Liver (tissue), 9 donors: ENCODE results near the gene XYLT1. TPM values are rescaled to one million over a fixed set of nuclear protein-coding genes. Genes with fewer than 3 reads are reported as not detected.

Experiments used
- DNase-seq: peaks from one replicate; pipeline ENCODE4 v3.0.0-alpha.2; 2017; ENCODE audit warnings: low spot score
- H3K27ac ChIP-seq, 2 donors: one replicate each; pipeline ENCODE4 v1.7.0; 2013; ENCODE audit warnings: inconsistent platforms in 2 of 2, low read length in 2 of 2, control low read depth in 1 of 2, low read depth in 1 of 2, mild to moderate bottlenecking in 1 of 2
- H3K27me3 ChIP-seq, 4 donors: one replicate each; pipeline versions ENCODE4 v1.6.1 to v1.7.0; 2013; ENCODE audit warnings: low read length in 3 of 4, inconsistent platforms in 1 of 4, mild to moderate bottlenecking in 1 of 4, moderate library complexity in 1 of 4; ENCODE audit not compliant: control insufficient read depth in 4 of 4, insufficient read depth in 4 of 4
- H3K36me3 ChIP-seq, 4 donors: one replicate each; pipeline versions ENCODE4 v1.6.1 to v1.7.0; 2013; ENCODE audit warnings: low read length in 3 of 4, mild to moderate bottlenecking in 3 of 4, low read depth in 1 of 4, moderate library complexity in 1 of 4; ENCODE audit not compliant: control insufficient read depth in 4 of 4, insufficient read depth in 3 of 4
- H3K4me1 ChIP-seq, 4 donors: one replicate each; pipeline versions ENCODE4 v1.6.1 to v1.7.0; 2013; ENCODE audit warnings: low read length in 3 of 4, mild to moderate bottlenecking in 3 of 4, moderate library complexity in 1 of 4; ENCODE audit not compliant: control insufficient read depth in 4 of 4, insufficient read depth in 4 of 4
- H3K4me3 ChIP-seq, 3 donors: one replicate each; pipeline versions ENCODE4 v1.6.1 to v1.7.0; 2013; ENCODE audit warnings: low read length in 3 of 3, control low read depth in 1 of 3, low read depth in 1 of 3, mild to moderate bottlenecking in 1 of 3
- H3K9ac ChIP-seq, 2 donors: one replicate each; pipeline ENCODE4 v1.7.0; 2013; ENCODE audit warnings: low read length in 2 of 2, mild to moderate bottlenecking in 2 of 2, moderate library complexity in 2 of 2, control low read depth in 1 of 2, low read depth in 1 of 2
- H3K9me3 ChIP-seq, 4 donors: one replicate each; pipeline versions ENCODE4 v1.6.1 to v1.7.0; 2013; ENCODE audit warnings: low read length in 3 of 4; ENCODE audit not compliant: control insufficient read depth in 4 of 4
- FOXA2 ChIP-seq: IDR thresholded peaks from 2 replicates; pipeline ENCODE4 v1.6.1; 2016; ENCODE audit warnings: antibody characterized with exemption
- HNF4G ChIP-seq: IDR thresholded peaks from 2 replicates; pipeline ENCODE4 v1.6.1; 2016; ENCODE audit warnings: antibody characterized with exemption
- JUND ChIP-seq, 2 donors: IDR thresholded peaks; 2 replicates each; pipeline ENCODE4 v1.6.1; 2016; ENCODE audit warnings: antibody characterized with exemption in 2 of 2
- NR2F2 ChIP-seq: IDR thresholded peaks from 2 replicates; pipeline ENCODE4 v1.6.1; 2016; ENCODE audit warnings: antibody characterized with exemption
- RAD21 ChIP-seq, 2 donors: IDR thresholded peaks; 2 replicates each; pipeline ENCODE4 v1.6.1; 2016; ENCODE audit warnings: antibody characterized with exemption in 2 of 2, mild to moderate bottlenecking in 2 of 2
- SP1 ChIP-seq: IDR thresholded peaks from 2 replicates; pipeline ENCODE4 v1.6.1; 2018; ENCODE audit warnings: antibody characterized with exemption, mild to moderate bottlenecking
- TAF1 ChIP-seq: conservative IDR thresholded peaks from 2 replicates; pipeline ENCODE4 v1.6.1; 2016; ENCODE audit warnings: antibody characterized with exemption, mild to moderate bottlenecking
- YY1 ChIP-seq: IDR thresholded peaks from 2 replicates; pipeline ENCODE4 v1.6.1; 2016; ENCODE audit warnings: antibody characterized with exemption, mild to moderate bottlenecking
- WGBS: extraction: QIAGEN DNeasy Blood & Tissue Kit; methylation state at CpG from one replicate; pipeline ENCODE4 v1.1.7; 2013; 5-methylcytosine and 5-hydroxymethylcytosine counted together
- polyA plus RNA-seq, 2 donors: library from polyadenylated mRNA; stranded (reverse) in 1 of 2; unstranded in 1 of 2; fragments of 200-250 nt in 1 of 2; fragments of >200 nt in 1 of 2; fragmentation: Nextera tagmentation in 1 of 2; extraction: Ambion mirVana in 1 of 2; gene quantifications; one replicate each; pipeline versions ENCODE4 v1.2.1 to v1.2.3, GENCODE V29; 2013 to 2015
- total RNA-seq, 2 donors: library from RNA; depleted of rRNA; stranded (reverse); fragments of >200 nt; gene quantifications; one replicate each; pipeline ENCODE4 v1.2.3, GENCODE V29; 2014
- TF ChIP-seq, protein P1 (sequence below): fragments of 150-350 bp; IDR thresholded peaks from 2 replicates; pipeline ENCODE4 v1.5.1; 2017; ENCODE audit warnings: improper control_type of control experiment, low read depth, low read length; ENCODE audit not compliant: missing input control
- TF ChIP-seq, protein P2 (sequence below): IDR thresholded peaks from 2 replicates; pipeline ENCODE4 v1.6.1; 2016; ENCODE audit warnings: antibody characterized with exemption
- TF ChIP-seq, protein P3 (sequence below): IDR thresholded peaks from 2 replicates; pipeline ENCODE4 v1.6.1; 2016; ENCODE audit warnings: antibody characterized with exemption
- TF ChIP-seq, protein P4 (sequence below): IDR thresholded peaks from 2 replicates; pipeline ENCODE4 v1.6.1; 2016; ENCODE audit warnings: antibody characterized with exemption, mild to moderate bottlenecking
- donor health status: healthy.
- donor health status: healthy.
- donor health status: healthy.
- donor health status: healthy.
- donor health status: healthy.

The XYLT1 gene
- total and polyA plus RNA-seq, 4 donors = 0.25 to 2.3 (median 0.53) TPM

DNA sequence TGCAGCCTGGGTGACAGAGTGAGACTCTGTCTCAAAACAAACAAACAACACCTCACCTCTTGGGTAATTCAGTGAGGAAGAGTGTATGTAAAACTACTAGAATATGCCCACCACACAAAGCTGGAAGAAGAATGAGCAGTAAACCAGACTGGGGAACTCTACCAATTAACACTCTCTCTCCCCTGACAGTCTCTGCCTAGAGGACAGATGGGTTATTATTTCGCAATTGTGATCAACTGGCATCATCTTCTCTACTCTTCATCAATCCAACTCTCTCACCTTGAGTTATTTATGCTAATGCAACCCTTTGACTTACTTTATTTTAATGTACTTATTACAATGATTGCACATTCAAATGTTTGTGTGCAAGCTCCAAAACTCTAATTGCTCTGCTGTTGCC lies 205.6 kb downstream of the XYLT1 start (continued):
- TF ChIP-seq, protein P1, sequence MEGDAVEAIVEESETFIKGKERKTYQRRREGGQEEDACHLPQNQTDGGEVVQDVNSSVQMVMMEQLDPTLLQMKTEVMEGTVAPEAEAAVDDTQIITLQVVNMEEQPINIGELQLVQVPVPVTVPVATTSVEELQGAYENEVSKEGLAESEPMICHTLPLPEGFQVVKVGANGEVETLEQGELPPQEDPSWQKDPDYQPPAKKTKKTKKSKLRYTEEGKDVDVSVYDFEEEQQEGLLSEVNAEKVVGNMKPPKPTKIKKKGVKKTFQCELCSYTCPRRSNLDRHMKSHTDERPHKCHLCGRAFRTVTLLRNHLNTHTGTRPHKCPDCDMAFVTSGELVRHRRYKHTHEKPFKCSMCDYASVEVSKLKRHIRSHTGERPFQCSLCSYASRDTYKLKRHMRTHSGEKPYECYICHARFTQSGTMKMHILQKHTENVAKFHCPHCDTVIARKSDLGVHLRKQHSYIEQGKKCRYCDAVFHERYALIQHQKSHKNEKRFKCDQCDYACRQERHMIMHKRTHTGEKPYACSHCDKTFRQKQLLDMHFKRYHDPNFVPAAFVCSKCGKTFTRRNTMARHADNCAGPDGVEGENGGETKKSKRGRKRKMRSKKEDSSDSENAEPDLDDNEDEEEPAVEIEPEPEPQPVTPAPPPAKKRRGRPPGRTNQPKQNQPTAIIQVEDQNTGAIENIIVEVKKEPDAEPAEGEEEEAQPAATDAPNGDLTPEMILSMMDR = no peak
- no peak for TF ChIP-seq RAD21 (IDR thresholded peaks at IDR 0.05)
- TF ChIP-seq JUND (IDR thresholded peaks at IDR 0.05) = no peak

DNA sequence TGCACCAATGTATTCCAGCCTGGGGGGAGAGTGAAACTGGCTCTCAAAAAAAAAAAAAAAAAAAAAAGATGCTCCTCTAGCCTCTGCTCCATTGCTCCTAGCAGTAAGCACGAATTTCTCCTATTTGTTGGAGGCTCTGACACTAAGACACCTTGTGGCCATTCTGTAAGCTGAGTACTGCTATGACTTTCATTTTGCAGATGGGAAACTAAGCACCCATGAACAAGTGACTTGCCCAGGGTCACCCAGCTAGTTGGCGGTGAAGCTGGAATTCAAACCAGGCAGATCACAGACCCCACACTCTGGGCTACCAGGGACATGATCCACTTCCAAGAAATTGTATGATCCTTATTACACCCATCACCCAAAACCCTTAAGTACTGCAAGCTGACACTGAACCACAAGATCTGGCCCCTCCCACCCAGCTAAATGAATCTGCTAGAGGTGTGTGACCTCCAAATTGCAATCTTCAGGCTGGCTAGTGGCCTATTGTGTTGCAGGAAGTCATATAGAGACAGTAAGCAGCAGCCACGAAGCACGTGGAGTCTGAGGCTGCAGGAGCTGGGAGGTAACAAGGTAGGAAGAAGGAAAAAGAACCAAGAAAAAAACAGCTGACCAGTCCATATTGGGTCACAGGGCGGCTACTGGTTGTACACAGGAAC lies 209.4 kb downstream of the XYLT1 start:
- 67% methylated on average over 5 of the region's 5 CpGs for WGBS
- Histone ChIP-seq H3K9me3 (no peaks in the 10 kb centered on the region), H3K4me1 (no peaks in the 10 kb centered on the region), H3K27me3 (no peaks in the 10 kb centered on the region), H3K36me3 (no peaks in the 10 kb centered on the region), H3K27ac (no peak overlapping the region), H3K9ac (no peak overlapping the region), H3K4me3 (no peak overlapping the region)
- TF ChIP-seq SP1 (no peak), TAF1 (no peak), YY1 (no peak), JUND (IDR thresholded peaks at IDR 0.05) (no peak), NR2F2 (no peak), FOXA2 (no peak), HNF4G (no peak), RAD21 (IDR thresholded peaks at IDR 0.05) (no peak)
- TF ChIP-seq, protein P2, sequence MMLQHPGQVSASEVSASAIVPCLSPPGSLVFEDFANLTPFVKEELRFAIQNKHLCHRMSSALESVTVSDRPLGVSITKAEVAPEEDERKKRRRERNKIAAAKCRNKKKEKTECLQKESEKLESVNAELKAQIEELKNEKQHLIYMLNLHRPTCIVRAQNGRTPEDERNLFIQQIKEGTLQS = no peak
- TF ChIP-seq, protein P3, sequence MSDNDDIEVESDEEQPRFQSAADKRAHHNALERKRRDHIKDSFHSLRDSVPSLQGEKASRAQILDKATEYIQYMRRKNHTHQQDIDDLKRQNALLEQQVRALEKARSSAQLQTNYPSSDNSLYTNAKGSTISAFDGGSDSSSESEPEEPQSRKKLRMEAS = no peak
- TF ChIP-seq, protein P1 = no peak
- TF ChIP-seq, protein P4, sequence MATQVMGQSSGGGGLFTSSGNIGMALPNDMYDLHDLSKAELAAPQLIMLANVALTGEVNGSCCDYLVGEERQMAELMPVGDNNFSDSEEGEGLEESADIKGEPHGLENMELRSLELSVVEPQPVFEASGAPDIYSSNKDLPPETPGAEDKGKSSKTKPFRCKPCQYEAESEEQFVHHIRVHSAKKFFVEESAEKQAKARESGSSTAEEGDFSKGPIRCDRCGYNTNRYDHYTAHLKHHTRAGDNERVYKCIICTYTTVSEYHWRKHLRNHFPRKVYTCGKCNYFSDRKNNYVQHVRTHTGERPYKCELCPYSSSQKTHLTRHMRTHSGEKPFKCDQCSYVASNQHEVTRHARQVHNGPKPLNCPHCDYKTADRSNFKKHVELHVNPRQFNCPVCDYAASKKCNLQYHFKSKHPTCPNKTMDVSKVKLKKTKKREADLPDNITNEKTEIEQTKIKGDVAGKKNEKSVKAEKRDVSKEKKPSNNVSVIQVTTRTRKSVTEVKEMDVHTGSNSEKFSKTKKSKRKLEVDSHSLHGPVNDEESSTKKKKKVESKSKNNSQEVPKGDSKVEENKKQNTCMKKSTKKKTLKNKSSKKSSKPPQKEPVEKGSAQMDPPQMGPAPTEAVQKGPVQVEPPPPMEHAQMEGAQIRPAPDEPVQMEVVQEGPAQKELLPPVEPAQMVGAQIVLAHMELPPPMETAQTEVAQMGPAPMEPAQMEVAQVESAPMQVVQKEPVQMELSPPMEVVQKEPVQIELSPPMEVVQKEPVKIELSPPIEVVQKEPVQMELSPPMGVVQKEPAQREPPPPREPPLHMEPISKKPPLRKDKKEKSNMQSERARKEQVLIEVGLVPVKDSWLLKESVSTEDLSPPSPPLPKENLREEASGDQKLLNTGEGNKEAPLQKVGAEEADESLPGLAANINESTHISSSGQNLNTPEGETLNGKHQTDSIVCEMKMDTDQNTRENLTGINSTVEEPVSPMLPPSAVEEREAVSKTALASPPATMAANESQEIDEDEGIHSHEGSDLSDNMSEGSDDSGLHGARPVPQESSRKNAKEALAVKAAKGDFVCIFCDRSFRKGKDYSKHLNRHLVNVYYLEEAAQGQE = no peak
- no peak for DNase-seq
